ES-I3 (cell line): ENCODE data around the gene DYNC1LI2.

Experiments used
- H3K36me3 ChIP-seq: 2 replicates; pipeline ENCODE4 v1.6.1; 2013; ENCODE audit warnings: mild to moderate bottlenecking, low read length, control low read depth, moderate library complexity; ENCODE audit not compliant: insufficient read depth
- H3K4me1 ChIP-seq: 2 replicates; pipeline ENCODE4 v1.6.1; 2013; ENCODE audit warnings: mild to moderate bottlenecking, control low read depth, low read length; ENCODE audit not compliant: insufficient read depth
- H3K9ac ChIP-seq: 2 replicates; pipeline ENCODE4 v1.6.1; 2013; ENCODE audit warnings: low read depth, mild to moderate bottlenecking, low read length, moderate library complexity
- H3K9me3 ChIP-seq: 2 replicates; pipeline ENCODE4 v1.6.1; 2013; ENCODE audit warnings: mild to moderate bottlenecking, low read length, moderate library complexity; ENCODE audit not compliant: control insufficient read depth, insufficient read depth

Gene DYNC1LI2

DNA sequence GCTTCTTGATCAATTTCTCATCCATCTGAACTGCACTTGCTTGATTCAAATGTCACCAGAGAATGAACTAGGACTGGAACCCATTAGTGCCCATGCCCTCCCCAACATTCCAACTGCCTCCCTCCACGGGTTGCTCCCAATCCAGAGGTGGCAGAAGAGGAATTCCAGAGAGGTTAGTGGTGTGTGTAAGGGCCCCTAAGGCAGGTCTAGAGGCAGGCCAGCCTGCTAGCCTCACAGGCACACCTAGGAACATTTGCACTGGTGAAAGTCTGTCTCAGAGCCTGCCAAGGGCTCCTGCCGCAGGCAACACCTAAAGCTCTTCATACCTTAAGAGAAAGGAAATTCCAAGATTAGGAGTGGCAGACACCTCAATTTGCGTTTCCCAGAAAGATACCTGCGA is 33.6 kb downstream of the DYNC1LI2 start:
- Histone ChIP-seq H3K4me1 (no peaks in the 10 kb centered on the region), H3K9ac (no peak overlapping the region), H3K36me3 (peaks cover 13% of the 10 kb centered on the region; the same call in 1 of the 2 replicates), H3K9me3 (no peaks in the 10 kb centered on the region)

DNA sequence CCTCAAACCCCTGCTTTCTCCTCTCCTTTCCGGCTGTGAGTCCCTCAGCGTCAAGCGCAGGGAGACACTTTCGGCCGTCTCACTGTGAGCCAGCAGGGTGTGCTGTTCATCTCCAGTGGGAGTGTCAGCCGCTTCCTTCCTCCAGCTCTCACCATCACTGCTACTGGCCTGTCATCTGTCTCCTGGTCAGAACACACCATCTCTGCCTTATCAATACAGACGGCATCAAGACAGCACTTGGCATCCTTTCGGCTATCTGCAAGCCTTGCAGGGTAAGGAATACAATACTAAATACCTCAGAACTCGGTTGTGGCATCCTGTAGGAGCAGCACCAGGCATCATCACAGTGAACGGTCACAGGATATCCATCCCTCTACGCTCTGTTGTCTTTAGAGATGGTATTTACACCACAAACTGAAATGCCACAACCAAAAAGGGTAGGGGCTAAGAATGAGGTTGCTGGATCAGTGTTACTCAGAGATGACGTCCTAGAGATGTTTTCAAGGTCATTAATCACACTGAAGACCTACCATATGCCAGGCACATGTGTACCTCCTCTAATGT is 34.2 kb downstream of the DYNC1LI2 start:
- Histone ChIP-seq H3K9me3 (no peaks in the 10 kb centered on the region), H3K4me1 (no peaks in the 10 kb centered on the region), H3K9ac (no peak overlapping the region), H3K36me3 (peaks cover 7% of the 10 kb centered on the region; the same call in 1 of the 2 replicates)

DNA sequence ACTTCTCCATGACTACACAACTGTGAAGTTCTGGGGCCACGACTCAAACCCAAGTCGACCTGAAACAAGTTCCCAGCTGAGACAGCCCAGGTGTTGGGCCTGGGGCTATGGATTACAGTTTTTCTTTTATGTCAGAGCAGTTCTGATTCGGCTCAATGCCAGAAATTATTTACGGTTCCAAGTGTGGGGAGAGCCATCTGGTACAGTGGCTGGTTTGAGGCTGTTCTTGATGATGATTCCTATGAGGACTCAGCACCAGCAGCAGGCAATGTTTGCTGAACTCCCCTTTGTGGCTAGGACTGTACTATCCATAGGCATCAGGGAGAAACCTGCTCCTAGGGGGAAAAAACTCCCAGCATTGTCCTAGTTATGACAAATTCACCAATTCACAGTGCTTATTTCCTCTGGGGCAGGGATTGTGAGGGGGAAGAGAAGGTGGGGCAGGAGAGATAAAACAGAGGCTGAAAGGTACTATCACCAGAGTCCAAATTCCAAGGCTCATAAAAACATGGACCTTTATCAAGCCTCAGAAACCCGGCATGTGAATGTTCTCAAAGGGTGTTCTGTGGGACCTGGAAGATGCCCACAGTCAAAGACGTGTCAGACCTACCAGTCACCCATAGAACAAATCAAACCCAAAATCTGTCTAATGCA is 36.6 kb downstream of the DYNC1LI2 start:
- no peak overlapping the region for H3K9ac ChIP-seq
- peaks cover 7% of the 10 kb centered on the region; the same call in 1 of the 2 replicates for H3K9me3 ChIP-seq
- peaks cover 4% of the 10 kb centered on the region; the same call in 1 of the 2 replicates for H3K36me3 ChIP-seq
- no peaks in the 10 kb centered on the region for H3K4me1 ChIP-seq

DNA sequence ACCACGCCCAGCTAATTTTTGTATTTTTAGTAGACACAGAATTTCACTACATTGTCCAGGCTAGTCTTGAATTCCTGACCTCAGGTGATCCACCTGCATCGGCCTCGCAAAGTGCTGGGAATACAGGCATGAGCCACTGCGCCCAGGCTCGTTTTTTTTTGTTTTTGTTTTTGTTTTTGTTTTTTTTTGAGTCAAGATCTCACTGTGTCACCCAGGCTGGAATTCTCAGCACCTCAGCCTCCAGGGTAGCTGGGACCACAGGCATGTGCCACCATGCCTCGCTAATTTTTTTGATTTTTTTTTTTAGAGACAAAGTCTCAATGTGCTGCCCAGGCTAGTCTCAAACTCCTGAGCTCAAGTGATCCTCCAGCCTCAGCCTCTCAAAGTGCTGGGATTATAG is 37.3 kb downstream of the DYNC1LI2 start:
- Histone ChIP-seq H3K4me1 (no peaks in the 10 kb centered on the region), H3K36me3 (peaks cover under 1% of the 10 kb centered on the region; the same call in 1 of the 2 replicates), H3K9ac (no peak overlapping the region), H3K9me3 (peaks cover 7% of the 10 kb centered on the region; the same call in 1 of the 2 replicates)

DNA sequence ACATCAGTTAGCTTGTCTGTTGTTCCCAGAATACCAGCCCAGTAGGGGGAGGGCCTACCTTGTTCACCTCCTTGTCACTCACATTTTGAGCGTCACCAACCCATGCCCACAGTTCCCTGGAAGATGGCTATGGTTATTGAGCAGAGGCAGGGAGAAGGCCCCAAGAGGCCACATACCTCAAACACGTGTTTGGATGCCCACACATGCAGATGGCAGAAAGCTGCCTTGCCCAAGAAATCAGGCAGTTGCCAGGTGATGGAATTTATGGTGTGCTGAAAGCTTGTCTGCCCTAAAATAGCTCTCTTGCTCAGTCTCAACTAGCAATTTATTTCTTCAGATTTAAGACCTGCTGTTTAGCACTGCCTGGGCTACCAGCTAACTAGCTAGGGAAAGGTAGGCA is 38.3 kb downstream of the DYNC1LI2 start:
- Histone ChIP-seq H3K9me3 (peaks cover 7% of the 10 kb centered on the region; the same call in 1 of the 2 replicates), H3K36me3 (no peaks in the 10 kb centered on the region), H3K4me1 (no peaks in the 10 kb centered on the region), H3K9ac (no peak overlapping the region)

DNA sequence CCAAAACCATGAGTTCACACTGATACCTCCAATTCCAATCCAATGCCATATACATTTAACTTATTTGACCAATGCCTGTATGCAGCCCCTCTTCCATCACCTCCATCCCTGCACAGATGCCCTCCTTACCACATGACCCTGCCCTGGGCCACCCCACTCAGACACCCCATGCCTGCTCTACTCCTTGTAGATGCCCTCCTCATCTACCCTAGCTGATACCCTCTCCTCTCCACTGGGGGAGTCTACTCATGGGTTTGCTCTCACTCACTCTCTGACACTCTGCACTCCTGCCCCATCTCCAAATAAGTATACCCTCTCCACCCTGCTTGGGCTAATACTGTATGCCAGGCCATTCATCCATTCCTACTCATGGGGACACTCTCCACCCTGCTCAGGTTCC is 38.9 kb downstream of the DYNC1LI2 start:
- no peaks in the 10 kb centered on the region for H3K36me3 ChIP-seq
- no peak overlapping the region for H3K9ac ChIP-seq
- H3K9me3 ChIP-seq = peaks cover 7% of the 10 kb centered on the region; the same call in 1 of the 2 replicates
- H3K4me1 ChIP-seq = no peaks in the 10 kb centered on the region

DNA sequence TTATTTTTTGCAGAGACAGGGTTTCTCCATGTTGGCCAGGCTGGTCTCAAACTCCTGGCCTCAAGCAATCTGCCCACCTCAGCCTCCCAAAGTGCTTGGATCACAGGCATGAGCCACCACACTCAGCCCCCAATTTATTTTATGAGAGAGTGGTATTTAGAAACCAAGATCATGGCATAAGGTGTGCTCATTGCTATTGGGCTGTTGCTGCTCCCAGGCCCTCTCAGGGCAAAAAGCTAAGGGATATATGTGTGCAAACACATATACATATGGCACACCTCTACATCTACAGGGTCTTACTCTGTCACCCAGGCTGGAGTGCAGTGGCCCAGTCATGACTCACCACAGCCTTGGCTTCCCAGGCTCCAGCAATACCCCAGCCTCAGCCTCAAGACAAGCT is 39.8 kb downstream of the DYNC1LI2 start:
- H3K36me3 ChIP-seq = no peaks in the 10 kb centered on the region
- H3K4me1 ChIP-seq = peaks cover 4% of the 10 kb centered on the region; the same call in 1 of the 2 replicates
- peaks cover 7% of the 10 kb centered on the region; the same call in 1 of the 2 replicates for H3K9me3 ChIP-seq
- H3K9ac ChIP-seq = no peak overlapping the region

DNA sequence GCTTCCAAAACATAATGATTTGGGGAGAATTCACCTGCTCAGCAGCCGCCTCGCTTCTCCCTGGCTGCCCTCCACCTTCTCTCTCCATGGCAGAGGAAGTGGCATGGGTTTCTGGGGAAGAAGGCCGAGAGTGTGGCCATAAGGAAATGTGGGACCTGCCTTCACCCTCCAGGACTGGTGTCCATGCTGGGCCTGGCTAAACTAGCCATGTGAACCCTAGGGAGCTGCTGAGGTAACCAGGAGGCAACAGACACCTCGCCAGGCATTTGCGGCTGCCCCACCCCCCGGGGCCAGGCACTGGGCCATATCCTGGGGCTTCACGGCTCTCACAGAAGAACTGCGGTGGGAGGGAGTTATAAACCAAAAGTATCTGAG is 44.9 kb downstream of the DYNC1LI2 start:
- Histone ChIP-seq H3K36me3 (no peaks in the 10 kb centered on the region), H3K9me3 (peaks cover 2% of the 10 kb centered on the region; the same call in 1 of the 2 replicates), H3K9ac (no peak overlapping the region), H3K4me1 (peaks cover 9% of the 10 kb centered on the region; the same call in 1 of the 2 replicates)

DNA sequence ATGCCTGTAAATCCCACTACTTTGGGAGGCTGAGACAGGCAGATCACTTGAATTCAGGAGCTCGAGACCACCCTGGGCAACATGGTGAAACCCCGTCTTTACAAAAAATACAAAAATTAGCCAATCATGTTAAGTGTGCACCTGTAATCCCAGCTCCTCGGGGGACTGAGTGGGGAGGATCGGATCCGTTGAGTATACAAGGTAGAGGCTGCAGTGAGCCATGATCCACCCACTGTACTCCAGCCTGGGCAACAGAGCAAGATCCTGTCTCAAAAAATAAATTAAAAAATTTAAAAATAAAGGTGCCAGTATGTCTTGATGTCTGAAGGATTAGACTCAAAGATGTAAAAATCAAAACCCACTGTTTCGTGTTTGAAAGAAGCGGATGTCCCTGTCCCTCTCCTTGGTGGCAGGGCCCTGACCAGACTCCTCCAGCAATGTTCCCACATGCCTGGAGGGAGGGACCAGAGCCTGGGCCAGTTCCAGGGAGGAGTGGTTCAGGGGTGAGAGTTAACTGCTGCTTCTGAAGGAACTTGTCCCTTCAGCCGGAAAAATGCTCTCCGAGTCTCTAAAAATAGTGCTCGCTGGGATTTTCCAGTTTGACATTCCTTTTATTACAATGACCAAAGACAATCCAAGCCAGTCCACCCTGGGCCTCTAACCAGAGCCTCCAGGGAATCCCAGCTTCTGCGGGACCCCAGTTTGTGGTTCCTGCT is 45.5 kb downstream of the DYNC1LI2 start:
- H3K9me3 ChIP-seq = no peaks in the 10 kb centered on the region
- peaks cover 9% of the 10 kb centered on the region; the same call in 1 of the 2 replicates for H3K4me1 ChIP-seq
- no peaks in the 10 kb centered on the region for H3K36me3 ChIP-seq
- no peak overlapping the region for H3K9ac ChIP-seq

DNA sequence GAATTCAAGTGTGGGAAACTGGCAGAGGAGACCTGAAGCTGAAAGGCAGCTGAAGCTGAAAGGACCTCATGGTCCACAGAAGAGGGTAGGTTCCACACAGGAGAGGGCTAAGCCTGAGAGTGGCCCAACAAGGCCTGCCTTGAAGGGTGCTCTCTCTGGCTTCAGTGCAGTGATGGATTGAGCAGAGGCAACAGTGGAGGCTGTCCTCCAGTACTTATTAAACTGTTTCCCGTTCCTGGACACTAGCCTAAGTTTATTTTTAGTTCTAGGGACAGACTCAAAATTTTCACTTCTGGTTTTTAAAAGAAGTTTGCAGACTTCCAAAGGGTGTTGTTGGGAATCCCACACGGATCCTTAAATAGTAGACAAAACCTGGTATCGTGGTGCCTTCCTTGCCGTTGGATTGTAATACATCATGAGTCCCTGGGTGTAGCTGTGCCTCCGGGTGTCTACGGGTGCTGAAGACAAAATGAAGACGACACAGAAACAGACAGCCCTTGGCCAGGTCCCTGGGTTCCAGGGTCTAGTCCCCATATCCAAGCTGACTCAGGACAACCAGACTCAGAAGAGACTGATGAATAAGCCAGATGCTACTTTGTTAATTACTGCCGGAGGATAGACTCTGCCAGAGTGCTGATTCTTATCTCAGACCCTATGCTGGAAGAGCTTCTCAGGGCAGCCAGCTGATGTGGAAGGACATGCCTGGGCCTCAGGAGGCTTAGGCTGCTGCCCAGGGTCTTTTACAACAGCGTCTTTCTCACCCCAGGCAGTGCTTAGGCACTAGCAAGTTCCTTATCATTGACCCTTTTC is 47.8 kb downstream of the DYNC1LI2 start:
- H3K36me3 ChIP-seq = no peaks in the 10 kb centered on the region
- H3K9me3 ChIP-seq = no peaks in the 10 kb centered on the region
- H3K4me1 ChIP-seq = peaks cover 13% of the 10 kb centered on the region
- H3K9ac ChIP-seq = no peak overlapping the region

DNA sequence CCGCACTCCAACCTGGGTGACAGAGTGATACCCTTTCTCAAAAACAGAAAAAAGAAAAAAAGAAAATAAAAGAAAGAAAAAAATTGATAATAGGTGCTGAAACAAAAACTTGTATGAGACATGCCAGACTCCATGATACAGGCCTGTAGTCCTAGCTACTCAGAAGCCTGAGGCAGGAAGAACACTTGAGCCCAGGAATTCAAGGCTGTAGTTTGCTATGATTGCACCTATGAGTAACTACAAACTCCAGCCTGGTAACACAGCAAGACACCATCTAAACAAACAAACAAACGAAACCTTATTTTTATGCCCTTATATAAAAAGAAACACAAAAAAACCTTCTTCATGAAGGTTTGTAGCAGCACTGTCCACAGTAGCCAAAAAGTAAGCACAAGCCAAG is 49.9 kb downstream of the DYNC1LI2 start:
- Histone ChIP-seq H3K36me3 (no peaks in the 10 kb centered on the region), H3K9ac (no peak overlapping the region), H3K9me3 (no peaks in the 10 kb centered on the region), H3K4me1 (peaks cover 8% of the 10 kb centered on the region)

DNA sequence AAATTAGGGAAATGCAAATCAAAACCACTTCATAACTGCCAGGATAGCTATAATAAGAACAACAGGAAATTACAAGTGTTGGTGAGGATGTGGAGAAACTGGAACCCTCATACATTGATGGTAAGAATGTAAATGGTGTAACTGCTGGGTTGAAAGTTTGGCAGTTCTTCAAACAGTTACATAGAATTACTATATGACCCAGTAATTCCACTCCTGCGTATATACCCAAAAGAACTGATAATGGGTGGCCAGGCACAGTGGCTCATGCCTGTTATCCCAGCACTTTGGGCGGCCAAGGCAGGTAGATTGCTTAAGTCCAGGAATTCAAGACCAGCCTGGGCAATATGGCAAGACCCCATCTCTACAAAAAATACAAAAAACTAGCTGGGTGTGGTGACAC is 50.4 kb downstream of the DYNC1LI2 start:
- Histone ChIP-seq H3K9ac (no peak overlapping the region), H3K9me3 (no peaks in the 10 kb centered on the region), H3K4me1 (peaks cover 4% of the 10 kb centered on the region; the same call in 1 of the 2 replicates), H3K36me3 (no peaks in the 10 kb centered on the region)

DNA sequence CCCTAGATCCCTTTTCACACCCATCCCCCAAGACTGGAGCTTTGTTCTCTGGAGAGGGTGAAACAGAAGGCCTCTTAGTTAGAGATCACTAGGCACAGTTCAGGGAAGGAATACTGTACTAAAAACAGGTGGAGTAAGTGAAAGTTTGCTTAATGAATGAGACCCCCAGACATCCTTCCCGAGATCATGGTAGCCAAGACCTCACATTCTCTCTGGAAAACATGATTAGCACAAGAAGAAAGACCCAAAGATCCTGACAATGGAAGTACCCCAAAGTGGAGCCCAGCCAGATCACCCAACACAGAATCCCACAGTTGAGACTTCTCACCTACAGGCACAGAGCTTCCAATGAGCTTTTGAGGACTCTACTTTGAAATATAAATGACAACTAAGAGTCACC is 51.5 kb downstream of the DYNC1LI2 start:
- no peaks in the 10 kb centered on the region for H3K36me3 ChIP-seq
- peaks cover 5% of the 10 kb centered on the region for H3K4me1 ChIP-seq
- H3K9me3 ChIP-seq = no peaks in the 10 kb centered on the region
- no peak overlapping the region for H3K9ac ChIP-seq

DNA sequence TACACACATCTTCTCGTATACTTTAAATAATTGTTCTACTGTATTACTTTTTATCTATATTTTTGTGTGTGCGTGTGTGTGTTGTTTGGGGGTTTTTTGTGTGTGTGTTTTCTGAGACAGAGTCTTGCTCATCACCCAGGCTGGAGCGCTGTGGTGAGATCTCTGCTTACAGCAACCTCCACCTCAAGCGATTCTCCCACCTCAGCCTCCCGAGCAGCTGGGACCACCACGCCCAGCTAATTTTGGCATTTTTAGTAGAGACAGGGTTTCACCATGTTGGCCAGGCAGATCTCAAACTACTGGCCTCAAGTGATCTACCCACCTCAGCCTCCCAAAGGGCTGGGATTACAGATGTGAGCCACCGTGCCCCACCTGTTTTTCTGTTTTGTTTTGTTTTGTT is 53.4 kb downstream of the DYNC1LI2 start:
- no peaks in the 10 kb centered on the region for H3K9me3 ChIP-seq
- H3K36me3 ChIP-seq = no peaks in the 10 kb centered on the region
- peaks cover 8% of the 10 kb centered on the region for H3K4me1 ChIP-seq
- H3K9ac ChIP-seq = no peak overlapping the region
